ENCODE data around the gene MBTPS1. TPM values are rescaled to one million over a fixed set of nuclear protein-coding genes. Genes with fewer than 3 reads are reported as not detected.

MBTPS1 gene
- total RNA-seq, 1 donor from 2014 or later: 88.7 TPM

DNA sequence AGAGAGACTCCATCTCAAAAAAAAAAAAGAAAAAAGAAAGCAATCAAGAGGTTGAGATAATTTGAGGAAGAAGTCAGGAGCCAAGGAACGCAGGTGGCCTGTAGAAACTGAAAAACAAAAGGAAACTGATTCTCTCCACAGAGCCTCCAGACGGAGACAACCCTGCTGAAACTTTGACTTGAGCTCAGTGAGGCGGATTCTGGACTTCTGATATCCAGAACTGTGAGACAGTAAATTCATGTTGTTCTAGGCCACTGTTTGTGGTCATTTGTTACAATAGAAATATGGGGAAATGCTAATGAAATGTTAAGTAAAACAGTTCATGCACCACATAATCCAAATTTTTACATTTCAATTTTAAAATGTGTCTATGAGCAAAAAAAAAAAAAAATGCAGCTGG, 5.2 kb downstream of the MBTPS1 start:
- Mint-ChIP-seq H3K4me1 (ENCODE audit: low read depth) (peaks cover 15% of the 10 kb centered on the region), H3K27ac (ENCODE audit: unreplicated experiment) (no peak overlapping the region), H3K27me3 (ENCODE audit: low read depth) (no peaks in the 10 kb centered on the region), H3K36me3 (ENCODE audit: low read depth) (peaks cover 2% of the 10 kb centered on the region), H3K9me3 (ENCODE audit: low read depth) (no peaks in the 10 kb centered on the region), H3K4me3 (ENCODE audit: unreplicated experiment) (no peak overlapping the region)
- no peak for DNase-seq (ENCODE audit: low spot score)
- TF ChIP-seq, protein P1, sequence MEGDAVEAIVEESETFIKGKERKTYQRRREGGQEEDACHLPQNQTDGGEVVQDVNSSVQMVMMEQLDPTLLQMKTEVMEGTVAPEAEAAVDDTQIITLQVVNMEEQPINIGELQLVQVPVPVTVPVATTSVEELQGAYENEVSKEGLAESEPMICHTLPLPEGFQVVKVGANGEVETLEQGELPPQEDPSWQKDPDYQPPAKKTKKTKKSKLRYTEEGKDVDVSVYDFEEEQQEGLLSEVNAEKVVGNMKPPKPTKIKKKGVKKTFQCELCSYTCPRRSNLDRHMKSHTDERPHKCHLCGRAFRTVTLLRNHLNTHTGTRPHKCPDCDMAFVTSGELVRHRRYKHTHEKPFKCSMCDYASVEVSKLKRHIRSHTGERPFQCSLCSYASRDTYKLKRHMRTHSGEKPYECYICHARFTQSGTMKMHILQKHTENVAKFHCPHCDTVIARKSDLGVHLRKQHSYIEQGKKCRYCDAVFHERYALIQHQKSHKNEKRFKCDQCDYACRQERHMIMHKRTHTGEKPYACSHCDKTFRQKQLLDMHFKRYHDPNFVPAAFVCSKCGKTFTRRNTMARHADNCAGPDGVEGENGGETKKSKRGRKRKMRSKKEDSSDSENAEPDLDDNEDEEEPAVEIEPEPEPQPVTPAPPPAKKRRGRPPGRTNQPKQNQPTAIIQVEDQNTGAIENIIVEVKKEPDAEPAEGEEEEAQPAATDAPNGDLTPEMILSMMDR (IDR thresholded peaks at IDR 0.05): no peak

DNA sequence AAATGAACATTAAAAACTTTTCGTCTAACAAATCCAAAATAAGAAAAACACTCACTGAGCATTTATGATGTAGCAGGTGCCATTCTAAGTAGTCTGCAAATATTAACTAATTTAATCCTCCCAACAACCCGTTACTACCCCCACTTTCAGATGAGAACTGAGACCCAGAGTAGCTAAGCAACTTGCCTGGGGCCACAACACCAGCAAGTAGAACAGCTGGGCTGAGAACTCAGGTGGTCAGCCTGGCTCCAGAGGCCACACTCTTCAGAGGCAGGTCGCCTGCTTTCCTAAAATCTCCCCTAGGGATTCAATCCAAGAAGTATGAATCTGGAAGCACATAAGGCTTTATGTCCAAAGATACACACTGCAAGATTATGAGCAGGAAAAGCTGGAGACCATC, 6.2 kb downstream of the MBTPS1 start:
- TF ChIP-seq, protein P1 (IDR thresholded peaks at IDR 0.05): no peak
- peaks cover 2% of the 10 kb centered on the region for H3K36me3 Mint-ChIP-seq (ENCODE audit: low read depth)
- H3K27ac Mint-ChIP-seq (ENCODE audit: unreplicated experiment): no peak overlapping the region
- no peaks in the 10 kb centered on the region for H3K9me3 Mint-ChIP-seq (ENCODE audit: low read depth)
- H3K4me3 Mint-ChIP-seq (ENCODE audit: unreplicated experiment): no peak overlapping the region
- no peak for DNase-seq (ENCODE audit: low spot score)
- H3K4me1 Mint-ChIP-seq (ENCODE audit: low read depth): peaks cover 14% of the 10 kb centered on the region
- no peaks in the 10 kb centered on the region for H3K27me3 Mint-ChIP-seq (ENCODE audit: low read depth)

DNA sequence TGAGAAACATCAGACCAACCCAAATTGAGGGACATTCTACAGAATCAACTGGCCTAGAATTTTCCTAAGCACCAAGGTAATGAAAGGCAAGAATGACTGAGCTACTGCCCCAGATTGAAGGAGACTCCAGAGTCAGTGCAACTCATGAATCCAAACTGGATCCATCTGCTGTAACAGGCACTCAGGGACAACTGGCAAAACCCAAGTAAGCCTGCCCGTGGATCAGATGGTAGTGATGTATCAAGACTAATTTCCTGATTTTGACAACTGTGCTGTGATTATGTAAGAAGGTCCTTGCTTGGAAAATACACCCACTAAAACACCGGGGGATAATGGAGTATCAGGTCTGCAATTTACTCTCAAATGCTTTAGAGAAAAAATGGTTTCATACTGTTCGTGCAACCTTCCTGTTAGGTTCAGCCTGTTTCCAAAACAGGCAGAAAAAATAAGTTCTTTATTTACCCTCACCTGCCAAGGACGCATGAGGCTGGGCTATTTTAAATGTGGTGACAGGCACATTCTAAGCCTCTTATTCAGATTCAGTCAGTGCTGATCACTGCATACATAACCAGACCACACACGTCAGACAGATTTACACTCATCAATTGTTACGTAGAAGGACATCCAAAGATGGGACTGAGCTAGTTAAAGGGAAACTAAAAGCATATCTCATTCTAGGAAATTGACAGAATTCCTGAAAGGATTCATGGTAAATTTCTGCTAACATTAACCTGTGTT, 7.0 kb downstream of the MBTPS1 start:
- H3K27me3 Mint-ChIP-seq (ENCODE audit: low read depth): no peaks in the 10 kb centered on the region
- peaks cover 10% of the 10 kb centered on the region for H3K4me1 Mint-ChIP-seq (ENCODE audit: low read depth)
- peaks cover 2% of the 10 kb centered on the region for H3K36me3 Mint-ChIP-seq (ENCODE audit: low read depth)
- no peak overlapping the region for H3K27ac Mint-ChIP-seq (ENCODE audit: unreplicated experiment)
- TF ChIP-seq, protein P1 (IDR thresholded peaks at IDR 0.05): no peak
- no peak for DNase-seq (ENCODE audit: low spot score)
- no peak overlapping the region for H3K4me3 Mint-ChIP-seq (ENCODE audit: unreplicated experiment)
- no peaks in the 10 kb centered on the region for H3K9me3 Mint-ChIP-seq (ENCODE audit: low read depth)

DNA sequence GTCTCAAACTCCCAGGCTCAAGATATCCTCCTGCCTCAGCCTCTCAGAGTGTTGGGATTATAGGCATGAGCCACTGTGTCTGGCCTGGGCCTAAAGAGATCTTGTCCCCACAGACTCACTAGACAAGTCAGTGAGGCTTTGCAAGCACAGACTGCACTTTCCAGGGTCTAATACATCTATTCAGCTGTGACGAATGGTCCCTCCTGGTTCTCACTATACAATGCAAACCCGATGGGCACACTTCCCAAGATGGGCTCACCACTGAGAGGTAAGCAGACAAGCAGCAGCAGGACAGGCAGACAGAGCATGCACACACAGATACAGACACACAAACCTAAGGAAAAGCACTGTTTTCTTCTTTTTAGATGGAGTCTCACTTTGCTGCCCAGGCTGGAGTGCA, 8.8 kb downstream of the MBTPS1 start:
- Mint-ChIP-seq H3K27ac (ENCODE audit: unreplicated experiment) (no peak overlapping the region), H3K36me3 (ENCODE audit: low read depth) (peaks cover 2% of the 10 kb centered on the region), H3K4me1 (ENCODE audit: low read depth) (peaks cover 14% of the 10 kb centered on the region), H3K27me3 (ENCODE audit: low read depth) (no peaks in the 10 kb centered on the region), H3K4me3 (ENCODE audit: unreplicated experiment) (no peak overlapping the region), H3K9me3 (ENCODE audit: low read depth) (no peaks in the 10 kb centered on the region)
- DNase-seq (ENCODE audit: low spot score): no peak
- TF ChIP-seq, protein P1 (IDR thresholded peaks at IDR 0.05): no peak

DNA sequence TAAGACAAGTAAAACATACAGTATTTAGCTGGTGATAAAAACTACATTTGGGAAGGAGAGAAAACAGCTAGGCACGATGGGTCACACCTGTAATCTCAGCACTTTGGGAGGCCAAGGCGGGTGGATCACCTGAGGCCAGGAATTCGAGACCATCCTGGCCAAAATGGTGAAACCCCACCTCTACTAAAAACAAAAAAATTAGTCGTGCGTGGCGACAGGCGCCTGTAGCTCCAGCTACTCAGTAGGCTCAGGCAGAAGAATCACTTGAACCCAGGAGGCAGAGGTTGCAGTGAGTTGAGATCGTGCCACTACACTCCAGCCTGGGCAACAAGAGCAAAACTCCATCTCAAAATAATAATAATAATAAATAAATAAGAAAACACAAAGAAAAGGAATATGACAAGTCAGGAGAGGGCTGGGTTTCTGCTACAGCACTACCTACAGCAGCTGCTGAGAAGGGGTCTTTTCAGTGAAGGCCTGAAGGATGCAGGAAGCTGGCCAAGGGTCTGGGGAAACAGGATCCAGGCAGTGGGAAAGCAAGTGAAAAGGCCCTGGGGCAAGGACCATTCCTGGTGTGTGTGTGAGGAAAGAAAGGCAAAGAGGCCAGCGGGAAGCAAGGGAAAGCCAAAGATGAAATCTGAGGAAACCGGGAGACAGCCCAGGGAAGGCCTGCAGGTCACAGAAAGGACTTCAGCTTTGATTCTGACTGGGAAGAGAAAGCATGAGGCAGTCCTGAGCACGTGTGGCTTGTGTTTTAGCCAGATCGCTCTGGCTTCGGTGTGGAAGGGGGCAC, 10.6 kb downstream of the MBTPS1 start:
- Mint-ChIP-seq H3K9me3 (ENCODE audit: low read depth) (no peaks in the 10 kb centered on the region), H3K27ac (ENCODE audit: unreplicated experiment) (peak overlapping the region; percentile 6), H3K36me3 (ENCODE audit: low read depth) (peaks cover 2% of the 10 kb centered on the region), H3K4me3 (ENCODE audit: unreplicated experiment) (no peak overlapping the region), H3K4me1 (ENCODE audit: low read depth) (peaks cover 14% of the 10 kb centered on the region), H3K27me3 (ENCODE audit: low read depth) (no peaks in the 10 kb centered on the region)
- TF ChIP-seq, protein P1 (IDR thresholded peaks at IDR 0.05): no peak
- no peak for DNase-seq (ENCODE audit: low spot score)
